NOMO-1 (cell line): Measurements from ENCODE around the gene CCR8.
A peak's percentile ranks its signal among the peaks of the same experiment; 100 is the strongest.
"Not testable (repeated sequence)": the region's sequence is repeated elsewhere in the genome, so short reads cannot be mapped to it uniquely, and the experiment has no call there.

Experiments
- DNase-seq, 2 experiments: peaks; one replicate each; lab custom pipeline; 2025; ENCODE audit not compliant: unreplicated experiment in 2 of 2; lab: John Stamatoyannopoulos, UW

Gene CCR8

DNA sequence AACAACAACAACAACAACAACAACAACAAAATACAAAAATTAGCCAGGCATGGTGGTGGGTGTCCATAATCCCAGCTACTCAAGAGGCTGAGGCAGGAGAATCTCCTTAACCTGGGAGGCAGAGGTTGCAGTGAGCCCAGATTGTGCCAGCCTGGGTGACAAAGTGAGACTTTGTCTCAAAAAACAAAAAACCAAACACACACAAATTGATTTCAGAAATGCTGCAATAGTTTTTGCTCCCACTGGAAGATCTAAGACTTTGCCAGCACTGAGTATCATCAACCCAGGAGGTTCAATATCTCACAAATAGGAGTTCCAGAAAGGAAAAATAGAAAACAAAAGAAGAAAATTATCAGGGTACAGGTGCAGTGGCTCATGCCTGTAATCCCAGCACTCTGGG lies 16.2 kb upstream of the CCR8 start:
- DNase-seq: no peak

DNA sequence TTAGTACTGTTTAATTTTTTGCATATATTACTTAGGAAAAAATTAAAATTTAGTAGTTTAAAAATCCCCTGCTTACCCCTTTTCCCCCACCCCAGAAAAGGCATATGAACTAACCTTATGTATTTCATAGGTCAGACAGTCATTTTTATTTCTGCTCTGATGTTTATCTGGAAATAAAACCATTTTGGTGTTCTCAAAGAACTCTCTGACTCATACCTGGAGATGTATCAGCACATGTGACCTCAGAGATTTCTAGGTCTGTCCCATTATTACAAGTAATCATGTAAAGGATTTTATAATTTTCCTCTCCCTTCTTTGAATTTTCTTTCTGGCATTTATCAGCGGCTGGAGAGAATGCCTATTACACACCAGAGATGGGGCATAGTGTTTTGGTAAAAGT lies 14.1 kb upstream of the CCR8 start:
- no peak for DNase-seq

DNA sequence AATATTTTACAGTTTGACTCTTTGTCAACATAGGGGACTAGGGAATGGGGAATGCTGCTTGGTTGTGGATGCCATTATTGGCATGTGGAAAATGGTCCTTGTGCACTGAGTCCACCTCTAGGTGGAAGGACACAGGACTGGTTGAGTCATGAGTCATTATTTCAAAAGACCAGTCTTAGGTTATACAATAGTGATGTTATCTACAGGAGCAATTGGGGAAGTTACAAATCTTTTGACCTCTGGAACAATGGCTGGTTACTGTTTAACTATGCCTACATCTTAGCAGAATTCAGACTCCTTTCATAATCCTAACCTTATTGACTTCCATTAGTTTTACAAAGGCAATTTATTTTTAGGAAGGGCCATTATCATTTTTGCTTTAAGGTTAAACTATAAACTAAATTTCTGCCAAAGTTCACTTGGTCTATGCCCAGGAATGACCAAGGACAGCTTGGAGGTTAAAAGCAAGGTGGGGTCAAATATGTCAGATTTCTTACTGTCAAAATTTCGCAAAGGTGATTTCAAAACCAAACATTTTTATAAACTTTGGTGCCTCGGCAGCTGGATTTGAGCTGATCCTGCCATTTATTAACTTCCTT lies 11.8 kb upstream of the CCR8 start:
- DNase-seq: peak; percentile 14 to 86

DNA sequence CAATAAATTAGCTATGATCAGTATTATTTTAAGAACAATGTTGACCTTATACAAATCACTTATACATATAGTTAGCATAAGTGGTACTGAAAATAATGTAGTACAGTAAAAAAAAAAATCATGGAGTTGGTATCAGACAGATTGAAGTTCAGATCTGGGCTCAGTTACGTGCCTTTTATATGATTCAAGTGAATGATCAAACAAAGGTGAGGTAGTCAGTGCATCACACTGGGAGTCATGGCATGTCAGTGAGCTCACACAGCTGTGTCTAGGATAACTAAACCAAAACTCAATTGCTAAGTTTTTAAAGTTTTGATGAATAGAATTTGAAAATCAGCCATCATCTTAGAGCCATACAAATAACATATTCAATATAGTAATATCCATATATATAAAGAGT lies 11.2 kb upstream of the CCR8 start:
- DNase-seq: no peak

DNA sequence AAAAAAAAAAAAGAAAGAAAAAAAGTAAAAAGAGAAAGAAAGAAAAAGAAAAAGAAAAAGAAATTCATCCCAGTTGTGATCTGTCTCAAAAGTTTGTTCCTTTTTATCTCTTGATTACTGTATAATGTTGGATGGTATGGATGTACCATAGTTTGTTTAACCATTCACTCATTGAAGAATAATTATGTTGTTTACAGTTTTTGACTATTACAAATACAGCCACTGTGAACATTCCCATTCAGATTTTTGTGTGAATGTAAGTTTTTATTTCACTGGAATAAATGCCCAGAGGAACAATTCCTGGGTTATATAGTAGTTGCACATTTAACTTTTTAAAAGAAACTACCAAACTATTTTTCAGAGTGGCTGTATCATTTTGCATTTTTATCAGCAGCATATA lies 10.3 kb upstream of the CCR8 start:
- no peak for DNase-seq

DNA sequence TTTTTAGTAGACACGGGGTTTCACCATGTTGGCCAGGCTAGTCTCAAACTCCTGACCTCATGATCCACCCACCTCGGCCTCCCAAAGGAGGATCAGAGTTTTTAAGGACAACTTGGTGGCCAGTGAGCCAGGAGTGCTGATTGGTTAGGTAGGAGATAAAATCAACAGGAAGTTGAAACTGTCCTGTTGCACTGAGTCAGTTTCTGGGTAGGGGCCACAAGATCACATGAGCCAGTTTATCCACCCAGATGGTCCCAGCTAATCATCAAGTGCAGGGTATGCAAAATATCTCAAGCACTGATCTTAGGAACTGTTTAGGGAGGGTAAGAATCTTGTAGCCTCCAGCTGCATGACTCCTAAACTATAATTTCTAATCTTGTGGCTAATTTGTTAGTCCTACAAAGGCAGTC lies 7.9 kb upstream of the CCR8 start:
- not testable (repeated sequence) for DNase-seq

DNA sequence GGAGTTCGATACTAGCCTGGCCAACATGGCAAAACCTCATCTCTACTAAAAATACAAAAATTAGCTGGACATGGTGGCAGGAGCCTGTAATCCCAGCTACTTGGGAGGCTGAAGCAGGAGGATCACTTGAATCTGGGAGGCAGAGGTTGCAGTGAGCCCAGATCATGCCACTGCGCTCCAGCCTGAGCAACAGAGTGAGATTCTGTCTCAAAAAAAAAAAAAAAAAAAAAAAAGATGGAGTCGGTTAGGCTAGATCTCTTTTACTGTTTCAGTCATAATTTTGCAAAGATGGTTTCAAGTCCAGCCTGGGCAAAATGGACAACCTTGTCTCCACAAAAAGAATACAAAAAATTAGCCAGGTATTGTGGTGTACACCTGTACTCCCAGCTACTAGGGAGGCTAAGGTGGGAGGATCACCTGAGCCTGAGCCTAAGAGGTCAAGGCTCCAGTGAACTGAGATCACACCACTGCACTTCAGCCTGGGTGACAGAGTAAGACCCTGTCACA lies 7.2 kb upstream of the CCR8 start:
- DNase-seq: not testable (repeated sequence)

DNA sequence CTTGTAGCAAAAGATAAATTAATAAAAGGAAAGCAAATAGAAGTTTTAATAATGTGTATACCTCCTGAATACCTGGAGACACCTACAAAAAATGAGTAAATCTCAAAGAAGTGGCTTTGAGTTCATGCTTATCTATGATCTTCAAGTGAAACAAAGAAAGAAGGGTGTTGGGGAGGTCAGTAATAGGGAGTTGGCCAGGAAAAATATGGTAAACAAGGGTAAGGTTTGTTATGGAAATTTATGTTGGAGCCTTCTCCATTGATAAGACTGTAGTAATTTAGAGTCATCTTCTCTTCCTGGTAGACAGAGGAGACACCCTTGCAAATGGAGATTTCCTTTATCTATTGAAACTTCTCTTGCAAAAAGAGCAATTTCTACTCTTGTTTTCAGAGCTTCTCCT lies 6.6 kb upstream of the CCR8 start:
- DNase-seq: no peak

DNA sequence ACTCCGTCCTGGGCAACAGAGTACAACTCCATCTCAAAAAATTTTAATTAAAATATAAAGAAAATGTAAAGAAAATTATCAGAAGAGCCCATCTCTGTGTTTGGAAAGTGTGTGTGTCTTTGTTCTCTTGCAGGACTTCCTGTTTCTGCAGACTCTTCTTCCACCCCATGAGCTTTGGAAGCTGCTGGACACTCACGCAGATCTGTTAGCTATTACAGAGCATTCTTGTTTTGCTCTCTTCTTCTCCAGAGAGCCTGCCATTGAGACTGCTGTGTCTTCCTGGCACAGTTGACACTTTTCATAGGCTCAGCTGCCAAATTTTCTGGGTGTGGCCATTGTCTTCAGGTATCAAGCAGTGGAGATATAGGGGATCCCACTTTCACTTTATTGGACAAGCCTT lies 6.0 kb upstream of the CCR8 start:
- peak in 1 of 2 experiments; percentile 51 for DNase-seq

DNA sequence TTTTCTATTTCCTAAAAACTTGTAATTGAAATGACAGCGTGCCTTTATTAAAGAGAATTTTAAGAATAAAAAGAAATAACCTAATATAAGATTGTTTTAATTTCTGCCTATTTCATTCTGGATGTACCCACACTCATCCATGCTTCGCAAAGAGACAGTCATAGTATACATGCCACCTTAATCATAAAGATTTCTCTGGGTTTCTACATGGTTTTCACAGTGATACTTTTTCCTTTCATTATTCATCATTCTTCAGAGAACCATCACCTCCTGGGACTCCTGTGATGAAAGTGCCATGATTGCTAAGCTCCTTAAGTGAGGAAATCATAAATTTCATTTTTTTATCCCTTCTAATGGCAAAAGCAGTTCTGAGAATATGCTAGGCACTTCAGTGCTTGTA lies 4.3 kb upstream of the CCR8 start:
- no peak for DNase-seq

DNA sequence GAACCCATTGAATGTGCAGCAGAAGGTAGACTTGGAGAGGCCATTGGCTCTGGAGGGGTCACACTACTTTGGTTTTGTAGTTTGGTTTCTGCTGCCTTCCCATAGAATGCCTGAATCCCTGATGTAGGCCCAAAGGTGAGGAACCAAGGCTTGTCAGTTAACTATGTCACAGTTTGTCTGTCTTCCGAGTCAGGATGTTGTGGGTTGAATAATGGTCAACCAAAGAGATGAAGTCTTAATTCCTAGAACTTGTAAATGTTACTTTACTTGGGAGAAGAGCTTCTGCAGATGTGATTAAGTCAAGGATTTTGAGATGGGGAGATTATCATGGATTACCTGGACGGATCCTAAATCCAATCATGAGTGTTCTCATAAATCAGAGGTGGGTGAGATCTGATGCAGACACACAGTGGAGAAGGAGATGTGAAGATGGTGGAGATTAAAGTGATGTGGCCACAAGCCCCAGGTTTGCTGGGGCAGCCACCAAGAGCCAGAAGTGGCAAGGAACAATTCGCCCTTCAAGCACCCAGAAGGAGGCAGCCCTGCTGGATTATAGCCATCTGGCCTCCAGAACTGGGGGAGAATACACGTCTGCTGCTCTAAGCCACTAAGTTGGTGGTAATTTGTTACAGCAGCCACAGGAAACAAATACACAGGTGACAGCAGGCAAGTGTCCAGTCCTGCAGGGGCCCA lies 2.3 kb upstream of the CCR8 start:
- DNase-seq: no peak

DNA sequence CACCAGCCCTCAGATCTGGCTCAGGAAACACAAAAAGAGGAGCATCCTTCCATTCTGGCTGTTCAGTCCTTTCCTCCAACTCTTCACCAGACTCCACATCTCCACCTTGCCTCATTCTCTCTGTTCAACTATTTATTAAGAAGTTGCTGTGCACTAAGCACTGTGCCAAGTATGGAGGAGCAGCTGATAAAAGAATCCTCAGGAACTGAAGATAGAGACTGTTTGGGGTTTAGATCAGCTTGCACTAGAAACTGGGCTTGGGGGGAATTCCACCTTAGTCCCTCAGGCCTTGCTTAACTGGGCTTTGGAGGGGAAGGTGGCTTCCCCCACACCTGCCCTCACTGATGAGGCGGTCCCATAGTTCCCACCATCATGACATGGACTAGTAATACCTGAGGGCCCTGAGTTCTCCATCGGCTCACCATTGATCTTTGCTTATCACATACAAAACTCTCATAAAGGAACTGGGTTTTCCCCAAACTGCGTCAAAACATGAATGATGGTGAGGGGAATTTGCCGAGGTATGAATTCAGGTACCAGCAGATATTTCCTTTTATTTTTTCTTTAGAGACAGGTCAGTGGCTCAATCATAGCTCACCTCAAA lies 1.7 kb upstream of the CCR8 start:
- DNase-seq: no peak

DNA sequence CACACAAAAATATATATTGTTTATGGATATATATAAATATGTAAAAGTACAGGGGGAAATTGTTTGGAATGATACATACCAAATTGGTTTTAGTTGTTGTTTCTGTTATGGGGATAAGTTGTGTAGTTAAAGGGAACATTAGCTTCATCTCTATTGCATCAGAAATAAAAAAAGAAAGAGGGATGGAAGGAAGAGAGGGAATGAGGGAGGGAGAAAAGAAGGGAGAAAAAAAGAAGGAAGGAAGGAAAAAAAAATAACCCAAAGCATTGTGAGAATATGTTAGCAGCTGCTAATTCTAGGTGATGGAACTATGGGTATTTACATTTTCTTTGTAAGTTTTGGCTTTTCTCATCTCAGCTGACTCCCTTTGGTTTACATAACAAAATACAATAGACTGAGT lies 1.3 kb downstream of the CCR8 start:
- no peak for DNase-seq

DNA sequence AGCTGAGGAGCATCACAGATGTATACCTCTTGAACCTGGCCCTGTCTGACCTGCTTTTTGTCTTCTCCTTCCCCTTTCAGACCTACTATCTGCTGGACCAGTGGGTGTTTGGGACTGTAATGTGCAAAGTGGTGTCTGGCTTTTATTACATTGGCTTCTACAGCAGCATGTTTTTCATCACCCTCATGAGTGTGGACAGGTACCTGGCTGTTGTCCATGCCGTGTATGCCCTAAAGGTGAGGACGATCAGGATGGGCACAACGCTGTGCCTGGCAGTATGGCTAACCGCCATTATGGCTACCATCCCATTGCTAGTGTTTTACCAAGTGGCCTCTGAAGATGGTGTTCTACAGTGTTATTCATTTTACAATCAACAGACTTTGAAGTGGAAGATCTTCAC lies 3.0 kb downstream of the CCR8 start:
- DNase-seq: no peak

DNA sequence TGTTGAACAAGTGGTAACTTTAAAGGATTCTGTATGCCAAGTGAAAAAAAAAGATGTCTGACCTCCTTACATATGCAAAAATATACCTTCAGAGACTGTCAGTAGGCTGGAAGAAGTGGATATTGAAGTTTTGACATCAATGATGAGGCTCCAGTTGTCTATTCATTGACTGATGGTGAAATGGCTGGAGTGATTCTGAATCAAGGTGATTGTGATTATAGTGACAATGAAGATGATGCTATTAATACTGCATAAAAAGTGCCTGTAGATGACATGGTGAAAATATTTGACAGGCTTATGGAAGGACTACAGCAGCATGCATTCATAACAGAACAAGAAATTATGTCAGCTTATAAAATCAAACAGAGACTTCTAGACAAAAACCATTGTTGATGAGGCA lies 4.1 kb downstream of the CCR8 start:
- DNase-seq: no peak

DNA sequence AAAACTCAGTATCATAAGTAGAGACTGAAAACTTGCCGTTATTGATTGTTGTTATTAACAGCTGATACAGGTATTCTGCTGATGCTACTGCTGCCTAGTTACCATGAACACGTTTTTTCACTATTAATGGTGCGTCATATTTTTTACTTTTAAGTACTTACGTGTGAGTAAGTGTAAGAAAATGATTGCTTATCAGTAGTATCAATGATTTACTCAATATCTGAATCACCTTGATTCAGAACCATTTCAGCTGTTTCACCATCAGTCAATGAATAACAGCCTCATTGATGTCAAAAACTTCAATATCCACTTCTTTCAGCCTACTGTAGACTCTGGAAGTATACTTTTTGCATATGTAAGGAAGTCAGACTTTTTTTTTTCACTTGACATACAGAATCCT lies 4.7 kb downstream of the CCR8 start:
- DNase-seq: no peak

DNA sequence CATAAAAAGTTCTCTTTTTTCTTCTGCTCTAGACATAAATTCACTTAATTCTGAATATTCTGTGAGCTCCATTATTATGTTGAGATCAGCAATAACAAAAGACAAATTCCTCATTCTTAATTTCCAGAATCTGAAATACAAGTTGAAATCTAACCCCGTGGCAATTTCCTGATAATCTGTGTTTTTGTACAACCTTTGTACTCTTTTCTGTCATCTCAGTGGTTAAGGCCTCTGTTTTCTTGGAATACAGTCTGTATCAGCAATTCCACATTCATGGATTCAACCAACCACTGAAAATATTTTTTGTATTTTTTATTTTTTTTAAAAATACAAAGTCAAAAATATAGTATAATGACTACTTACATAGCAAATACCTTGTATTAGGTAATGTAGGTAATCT lies 8.7 kb downstream of the CCR8 start:
- no peak for DNase-seq

DNA sequence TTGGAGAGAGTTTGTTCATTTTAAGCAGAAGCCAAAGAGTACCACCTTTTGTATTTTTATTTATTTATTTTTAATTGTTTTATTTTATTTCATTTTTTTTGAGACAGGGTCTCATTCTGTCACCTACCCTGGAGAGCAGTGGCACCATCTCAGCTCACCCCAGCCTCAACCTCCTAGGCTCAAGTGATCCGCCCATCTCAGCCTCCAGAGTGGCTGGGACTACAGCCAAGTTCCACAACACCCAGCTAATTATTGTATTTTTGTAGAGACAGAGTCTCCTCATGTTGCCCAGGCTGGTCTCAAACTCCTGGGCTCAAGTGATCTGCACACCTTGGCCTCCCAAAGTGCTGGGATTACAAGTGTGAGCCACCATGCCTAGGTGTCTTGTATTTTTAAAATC lies 9.6 kb downstream of the CCR8 start:
- no peak for DNase-seq

DNA sequence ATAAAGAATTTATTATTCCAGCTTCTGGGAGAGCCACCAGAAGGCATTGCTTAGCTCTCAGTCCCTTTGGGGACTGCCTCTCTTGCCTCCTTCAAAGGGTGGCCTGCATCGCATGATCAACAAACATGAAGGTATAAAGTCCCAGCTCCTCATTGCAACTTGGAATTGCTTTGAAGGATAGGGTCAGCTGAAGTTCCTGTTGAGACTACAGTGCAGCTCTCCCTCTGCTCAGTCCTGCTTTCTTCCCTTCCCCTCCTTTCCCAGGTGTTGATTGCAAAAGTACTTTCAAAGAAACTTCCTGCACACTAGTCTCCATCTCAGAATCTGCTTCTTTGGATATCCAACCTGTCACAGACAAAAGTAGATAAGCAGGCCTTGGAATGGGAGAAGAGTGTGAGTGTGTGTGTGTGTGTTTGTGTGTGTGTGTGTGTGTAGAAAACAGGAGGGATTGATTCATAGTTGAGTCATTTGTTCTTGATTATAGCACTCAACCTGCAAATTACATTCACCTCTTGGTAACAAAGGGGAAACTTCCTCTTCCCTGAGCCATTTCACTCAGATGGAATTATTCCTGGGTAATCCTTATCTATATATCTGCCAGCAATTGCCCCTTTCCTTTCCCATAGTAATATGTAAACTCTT lies 13.7 kb downstream of the CCR8 start:
- no peak for DNase-seq

DNA sequence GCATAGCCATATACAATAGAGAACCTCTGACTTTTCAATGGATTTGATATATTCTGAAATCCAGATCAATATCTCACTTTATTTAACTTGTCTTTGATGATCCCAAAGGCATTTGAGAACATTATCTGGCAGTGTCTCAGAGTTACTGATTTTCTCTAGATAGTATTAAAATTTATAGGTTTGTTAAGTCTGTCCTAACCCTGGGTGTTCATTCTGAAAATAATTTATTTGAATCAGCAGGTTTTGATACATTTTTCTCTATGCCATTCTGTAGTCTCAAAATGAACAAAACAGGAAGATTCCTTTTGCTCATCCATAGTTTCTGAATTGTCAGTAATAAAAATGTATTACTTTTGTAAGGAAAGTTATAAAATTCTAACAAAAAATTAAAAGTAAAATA lies 14.3 kb downstream of the CCR8 start:
- no peak for DNase-seq

DNA sequence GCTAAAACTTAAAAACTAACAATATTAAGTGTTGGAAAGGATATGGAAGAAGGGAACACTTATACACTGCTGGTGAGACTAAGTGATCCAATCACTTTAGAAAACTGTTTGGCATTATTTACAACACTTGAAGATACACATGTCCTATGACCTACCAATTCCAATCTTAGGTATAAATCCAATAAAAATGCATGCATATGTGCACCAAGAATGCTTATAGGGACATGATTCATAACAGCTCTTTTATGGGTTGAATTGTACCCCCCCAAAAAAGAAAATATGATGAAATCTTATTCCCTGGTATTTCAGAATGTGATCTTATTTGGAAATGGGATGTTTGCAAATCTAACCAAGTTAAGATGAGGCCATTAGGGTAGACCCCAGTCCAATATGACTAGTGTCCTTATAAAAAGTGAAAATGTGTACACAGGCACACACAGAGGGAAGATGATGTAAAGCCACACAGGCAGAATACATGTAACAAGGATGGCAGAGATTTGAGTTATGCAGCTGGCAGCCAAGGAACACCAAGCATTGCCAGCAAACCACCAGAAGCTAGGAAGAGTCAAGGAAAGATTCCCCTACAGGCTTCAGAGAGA lies 15.3 kb downstream of the CCR8 start:
- DNase-seq: no peak
